Psoas muscle (tissue), 8 donors: ENCODE data around the gene RAI1. TPM values are rescaled to one million over a fixed set of nuclear protein-coding genes. Genes with fewer than 3 reads are reported as not detected.

Experiments
- ATAC-seq, 4 donors: fragments of 200-7000 bp; cut with Tn5 transposase; one replicate each; pipeline ENCODE4 v1.9.1; 2020; ENCODE audit warnings: moderate library complexity in 3 of 4, mild to moderate bottlenecking in 2 of 4
- DNase-seq, 2 donors: peaks; one replicate each; pipeline ENCODE4 v3.0.0-alpha.2; 2020
- H3K27ac ChIP-seq: fragments of 200-600 bp; one replicate; pipeline ENCODE4 v1.8.0; 2022
- H3K27me3 ChIP-seq, 3 donors: fragments of 200-600 bp in 1 of 3; one replicate each; pipeline versions ENCODE4 v1.6.1 to v1.8.0; 2013 to 2022; ENCODE audit warnings: low read length in 2 of 3, mild to moderate bottlenecking in 2 of 3, moderate library complexity in 1 of 3; ENCODE audit not compliant: insufficient read depth in 3 of 3
- H3K36me3 ChIP-seq, 2 donors: fragments of 200-600 bp in 1 of 2; one replicate each; pipeline versions ENCODE4 v1.6.1 to v1.8.0; 2013 to 2022; ENCODE audit warnings: low read depth in 1 of 2, mild to moderate bottlenecking in 1 of 2, moderate library complexity in 1 of 2; ENCODE audit not compliant: insufficient read depth in 1 of 2
- H3K4me1 ChIP-seq: fragments of 200-600 bp; one replicate; pipeline ENCODE4 v1.8.0; 2022
- H3K4me3 ChIP-seq: fragments of 200-600 bp; one replicate; pipeline ENCODE4 v1.8.0; 2022; ENCODE audit warnings: mild to moderate bottlenecking
- H3K9me3 ChIP-seq: fragments of 200-600 bp; one replicate; pipeline ENCODE4 v1.8.0; 2022
- CTCF ChIP-seq: fragments of 200-600 bp; IDR thresholded peaks from one replicate; pipeline ENCODE4 v1.8.0; 2022; ENCODE audit warnings: antibody characterized with exemption
- WGBS, 3 donors: extraction: QIAGEN DNeasy Blood & Tissue Kit; methylation state at CpG; one replicate each; pipeline versions ENCODE4 v1.1.6 to v1.1.7; 2013; 5-methylcytosine and 5-hydroxymethylcytosine counted together
- intact Hi-C, 2 donors: fragments of 100-400 bp; cut with DNase I; formaldehyde crosslinking; loops; one replicate each; pipeline versions ENCODE4 v1.11.0 to v1.14.2; 2022
- polyA plus RNA-seq, 3 donors: library from polyadenylated mRNA; stranded (reverse); fragments of 200-250 nt; gene quantifications; one replicate each; pipeline ENCODE4 v1.2.3, GENCODE V29; 2013
- total RNA-seq, 4 donors: library from RNA; stranded (reverse); fragmentation: NEBNext Ultra II Directional in 2 of 4; extraction: Animal tissue kit (Norgen Biotek cat#: 25700) in 2 of 4; gene quantifications; one replicate each; pipeline versions ENCODE4 v1.2.1 to v1.2.4, GENCODE V29; 2021 to 2023
- donor health status: healthy with polysubstance abuse.
- donor health status: DM: no; HTN: no; CAD: no; lungs with moderate emphysema.
- donor health status: Bipolar disorder and iron deficiency.
- donor health status: healthy.
- donor health status: DM: yes; HTN: yes; CAD: no.
- donor health status: DM: no; HTN: no; CAD: no.
- donor health status: DM: no; HTN: no; CAD: no.
- donor health status: DM: yes; HTN: yes; CAD: no.

Gene RAI1
- total and polyA plus RNA-seq, 7 donors: 4.0 to 9.0 (median 7.1) TPM

- Histone ChIP-seq H3K4me3 (no peak overlapping the region), H3K9me3 (no peaks in the 10 kb centered on the region), H3K27ac (peak overlapping the region; percentile 23), H3K36me3 (peaks cover 3 to 69% of the 10 kb centered on the region in 2 donors), H3K27me3 (no peaks in the 10 kb centered on the region), H3K4me1 (peaks cover 70% of the 10 kb centered on the region)
- DNase-seq (no peak), ATAC-seq (no peak)
- 70 to 90% (median 73%) methylated on average over 10 of the region's 10 CpGs for WGBS, 3 donors
- TF ChIP-seq CTCF: no peak
- intact Hi-C loops: loop anchor here in 1 of 2 donors (10.0 kb wide), 1 partner anchor 217 kb away; the partner anchor contains the start of genes ATPAF2 and GID4
These were observed 136.3 kb downstream of the RAI1 start for GRCh38 chr17:17817552-17817947.

- H3K4me3 ChIP-seq: no peak overlapping the region
- H3K36me3 ChIP-seq: peaks cover 3 to 64% of the 10 kb centered on the region in 2 donors
- H3K27ac ChIP-seq: no peak overlapping the region
- DNase-seq (no peak), ATAC-seq (no peak)
- 67 to 81% (median 77%) methylated on average over 10 of the region's 10 CpGs for WGBS, 3 donors
- no peak for TF ChIP-seq CTCF
- intact Hi-C loops: loop anchor here in 1 of 2 donors (10.0 kb wide), 1 partner anchor 217 kb away; the partner anchor contains the start of genes ATPAF2 and GID4
- no peaks in the 10 kb centered on the region for H3K27me3 ChIP-seq
- H3K4me1 ChIP-seq: peaks cover 76% of the 10 kb centered on the region
- H3K9me3 ChIP-seq: no peaks in the 10 kb centered on the region
These were observed 136.8 kb downstream of the RAI1 start for GRCh38 chr17:17818088-17818526.

GRCh38 chr17:17819111-17819510 is 137.9 kb downstream of the RAI1 start:
- intact Hi-C loops: loop anchor here in 1 of 2 donors (10.0 kb wide), 1 partner anchor 216 kb away; the partner anchor contains the start of genes ATPAF2 and GID4

GRCh38 chr17:17819561-17819995 is 138.3 kb downstream of the RAI1 start:
- ATAC-seq (peak; percentile 14 to 42 (median 26)), DNase-seq (peak; percentile 80 to 85)
- intact Hi-C loops: loop anchor here in 1 of 2 donors (10.0 kb wide), 1 partner anchor 215 kb away; the partner anchor contains the start of genes ATPAF2 and GID4
- Histone ChIP-seq H3K27me3 (no peaks in the 10 kb centered on the region), H3K4me3 (peak overlapping the region; percentile 74), H3K27ac (peak overlapping the region; percentile 47), H3K4me1 (peaks cover 76% of the 10 kb centered on the region), H3K36me3 (peaks cover 0 to 49% of the 10 kb centered on the region in 2 donors), H3K9me3 (no peaks in the 10 kb centered on the region)
- WGBS, 3 donors: 60 to 69% (median 67%) methylated on average over 12 of the region's 12 CpGs
- no peak for TF ChIP-seq CTCF

More at GRCh38 chr17:17819111-17819510, 137.9 kb downstream of the RAI1 start:
- Histone ChIP-seq H3K4me1 (peaks cover 76% of the 10 kb centered on the region), H3K27ac (peak overlapping the region; percentile 47), H3K36me3 (peaks cover 0 to 54% of the 10 kb centered on the region in 2 donors), H3K27me3 (no peaks in the 10 kb centered on the region), H3K4me3 (no peak overlapping the region), H3K9me3 (no peaks in the 10 kb centered on the region)
- 75 to 92% (median 79%) methylated on average over 12 of the region's 12 CpGs for WGBS, 3 donors
- DNase-seq: no peak
- no peak for TF ChIP-seq CTCF
- no peak for ATAC-seq

GRCh38 chr17:17820046-17820445 is 138.8 kb downstream of the RAI1 start:
- Histone ChIP-seq H3K27me3 (no peaks in the 10 kb centered on the region), H3K9me3 (no peaks in the 10 kb centered on the region), H3K4me3 (peak overlapping the region; percentile 74), H3K27ac (peak overlapping the region; percentile 36), H3K4me1 (peaks cover 76% of the 10 kb centered on the region), H3K36me3 (peaks cover 0 to 44% of the 10 kb centered on the region in 2 donors)
- TF ChIP-seq CTCF: no peak
- intact Hi-C loops: no loop called here
- DNase-seq (no peak), ATAC-seq (no peak)
- 82 to 91% (median 83%) methylated on average over 10 of the region's 10 CpGs for WGBS, 3 donors
